Lung (tissue), 12 donors: ENCODE results near the gene TCF15. TPM values are rescaled to one million over a fixed set of nuclear protein-coding genes. Genes with fewer than 3 reads are reported as not detected.
A peak's percentile ranks its signal among the peaks of the same experiment; 100 is the strongest.

ENCODE experiments used
- ATAC-seq: fragments of 200-7000 bp; cut with Tn5 transposase; one replicate; pipeline ENCODE4 v1.9.1; 2020; ENCODE audit warnings: moderate number of reproducible peaks; ENCODE audit not compliant: insufficient read depth, low FRiP score
- DNase-seq, 3 donors: peaks; one replicate each; pipeline ENCODE4 v3.0.0-alpha.2; 2013 to 2017
- H3K27ac ChIP-seq, 2 donors: one replicate each; pipeline ENCODE4 v1.5.1; 2013; ENCODE audit warnings: mild to moderate bottlenecking in 2 of 2, moderate library complexity in 2 of 2, control low read depth in 1 of 2, inconsistent platforms in 1 of 2, low read depth in 1 of 2, low read length in 1 of 2
- H3K27me3 ChIP-seq, 3 donors: one replicate each; pipeline ENCODE4 v1.5.1; 2013; ENCODE audit warnings: low read length in 2 of 3; ENCODE audit not compliant: control insufficient read depth in 3 of 3, insufficient read depth in 3 of 3
- H3K36me3 ChIP-seq, 4 donors: one replicate each; pipeline ENCODE4 v1.5.1; 2013; ENCODE audit warnings: low read length in 4 of 4, mild to moderate bottlenecking in 1 of 4, moderate library complexity in 1 of 4; ENCODE audit not compliant: control insufficient read depth in 4 of 4, insufficient read depth in 4 of 4
- H3K4me1 ChIP-seq, 5 donors: one replicate each; pipeline ENCODE4 v1.5.1; 2013; ENCODE audit warnings: low read length in 5 of 5, mild to moderate bottlenecking in 2 of 5, moderate library complexity in 1 of 5; ENCODE audit not compliant: control insufficient read depth in 5 of 5, insufficient read depth in 5 of 5
- H3K4me3 ChIP-seq: one replicate; pipeline ENCODE4 v1.5.1; 2013; ENCODE audit warnings: mild to moderate bottlenecking, control low read depth, moderate library complexity
- H3K9ac ChIP-seq, 2 donors: one replicate each; pipeline ENCODE4 v1.5.1; 2013; ENCODE audit warnings: low read length in 2 of 2, control low read depth in 1 of 2; ENCODE audit not compliant: insufficient read depth in 1 of 2
- H3K9me3 ChIP-seq, 4 donors: one replicate each; pipeline ENCODE4 v1.5.1; 2013; ENCODE audit warnings: low read length in 3 of 4, mild to moderate bottlenecking in 1 of 4, moderate library complexity in 1 of 4; ENCODE audit not compliant: control insufficient read depth in 4 of 4, insufficient read depth in 3 of 4
- WGBS, 2 donors: extraction: QIAGEN DNeasy Blood & Tissue Kit; methylation state at CpG; one replicate each; pipeline ENCODE4 v1.1.7; 2013; 5-methylcytosine and 5-hydroxymethylcytosine counted together
- polyA plus RNA-seq, 2 donors: library from polyadenylated mRNA; stranded (reverse); fragments of 200-250 nt; gene quantifications; one replicate each; pipeline ENCODE4 v1.2.1, GENCODE V29; 2013
- total RNA-seq, 2 donors: library from RNA; depleted of rRNA in 1 of 2; stranded (reverse); fragments of >200 nt in 1 of 2; gene quantifications; one replicate each; pipeline ENCODE4 v1.2.1, GENCODE V29; 2014 to 2021
- TF ChIP-seq, protein P1 (sequence below): IDR thresholded peaks from 2 replicates; pipeline ENCODE4 v1.5.1; 2012; ENCODE audit warnings: mild to moderate bottlenecking; ENCODE audit errors: control extremely low read depth, extremely low read depth
- donor health status: control.
- donor health status: control.
- donor health status: Bipolar disorder and iron deficiency.
- donor health status: healthy.
- donor health status: DM: yes; HTN: yes; CAD: no.

Gene TCF15
- total and polyA plus RNA-seq, 4 donors: 0.28 to 0.82 (median 0.40) TPM; not detected in 1

DNA sequence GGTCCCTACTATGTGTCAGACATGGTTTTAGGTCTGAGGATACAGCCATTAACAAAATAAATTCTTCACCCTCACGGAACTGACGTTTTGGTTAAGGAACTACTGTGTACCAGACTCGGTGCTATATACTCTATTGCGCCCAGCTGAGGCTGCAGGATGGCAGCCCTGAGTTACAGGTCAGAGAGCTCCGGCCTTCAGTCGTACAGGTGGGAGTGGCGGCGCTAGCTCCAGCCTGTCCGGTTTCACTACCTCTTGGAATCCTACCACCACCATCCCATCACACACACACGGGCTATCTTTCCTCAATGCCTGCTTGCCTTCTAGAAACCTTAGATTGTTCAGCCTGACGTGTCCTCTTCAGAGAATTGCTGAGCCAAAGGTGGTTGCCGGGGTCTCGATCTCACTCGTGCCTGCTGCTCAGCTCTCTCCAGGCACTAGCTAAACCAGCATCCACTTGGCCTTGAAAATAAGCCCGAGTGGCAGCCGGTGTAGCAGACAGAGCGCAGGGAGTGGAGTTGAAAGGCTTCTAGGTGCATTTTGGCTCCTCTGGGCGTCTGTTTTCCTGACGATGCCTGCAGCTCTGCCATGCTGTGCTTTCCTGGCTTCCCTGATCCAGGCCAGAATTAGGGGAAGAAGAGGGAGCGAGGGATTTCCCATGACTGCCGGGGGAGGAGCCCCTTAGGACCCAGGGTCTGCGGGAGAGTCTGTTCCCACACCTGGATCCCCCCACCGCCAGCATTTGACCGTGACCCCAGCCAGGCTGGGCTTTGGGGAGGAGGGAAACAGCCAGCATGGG is 1.1 kb upstream of the TCF15 start:
- Histone ChIP-seq H3K27ac (peak overlapping the region; percentile 5 to 21), H3K4me3 (no peak overlapping the region), H3K9me3 (no peaks in the 10 kb centered on the region), H3K36me3 (no peaks in the 10 kb centered on the region), H3K27me3 (peaks cover 0 to 56% (median 33%) of the 10 kb centered on the region in 3 donors), H3K9ac (no peak overlapping the region), H3K4me1 (peaks cover 0 to 10% (median 0%) of the 10 kb centered on the region in 5 donors)
- ATAC-seq: no peak
- DNase-seq: no peak
- TF ChIP-seq, protein P1, sequence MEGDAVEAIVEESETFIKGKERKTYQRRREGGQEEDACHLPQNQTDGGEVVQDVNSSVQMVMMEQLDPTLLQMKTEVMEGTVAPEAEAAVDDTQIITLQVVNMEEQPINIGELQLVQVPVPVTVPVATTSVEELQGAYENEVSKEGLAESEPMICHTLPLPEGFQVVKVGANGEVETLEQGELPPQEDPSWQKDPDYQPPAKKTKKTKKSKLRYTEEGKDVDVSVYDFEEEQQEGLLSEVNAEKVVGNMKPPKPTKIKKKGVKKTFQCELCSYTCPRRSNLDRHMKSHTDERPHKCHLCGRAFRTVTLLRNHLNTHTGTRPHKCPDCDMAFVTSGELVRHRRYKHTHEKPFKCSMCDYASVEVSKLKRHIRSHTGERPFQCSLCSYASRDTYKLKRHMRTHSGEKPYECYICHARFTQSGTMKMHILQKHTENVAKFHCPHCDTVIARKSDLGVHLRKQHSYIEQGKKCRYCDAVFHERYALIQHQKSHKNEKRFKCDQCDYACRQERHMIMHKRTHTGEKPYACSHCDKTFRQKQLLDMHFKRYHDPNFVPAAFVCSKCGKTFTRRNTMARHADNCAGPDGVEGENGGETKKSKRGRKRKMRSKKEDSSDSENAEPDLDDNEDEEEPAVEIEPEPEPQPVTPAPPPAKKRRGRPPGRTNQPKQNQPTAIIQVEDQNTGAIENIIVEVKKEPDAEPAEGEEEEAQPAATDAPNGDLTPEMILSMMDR: no peak
- WGBS, 2 donors: 24 to 27% methylated on average over 24 of the region's 24 CpGs

DNA sequence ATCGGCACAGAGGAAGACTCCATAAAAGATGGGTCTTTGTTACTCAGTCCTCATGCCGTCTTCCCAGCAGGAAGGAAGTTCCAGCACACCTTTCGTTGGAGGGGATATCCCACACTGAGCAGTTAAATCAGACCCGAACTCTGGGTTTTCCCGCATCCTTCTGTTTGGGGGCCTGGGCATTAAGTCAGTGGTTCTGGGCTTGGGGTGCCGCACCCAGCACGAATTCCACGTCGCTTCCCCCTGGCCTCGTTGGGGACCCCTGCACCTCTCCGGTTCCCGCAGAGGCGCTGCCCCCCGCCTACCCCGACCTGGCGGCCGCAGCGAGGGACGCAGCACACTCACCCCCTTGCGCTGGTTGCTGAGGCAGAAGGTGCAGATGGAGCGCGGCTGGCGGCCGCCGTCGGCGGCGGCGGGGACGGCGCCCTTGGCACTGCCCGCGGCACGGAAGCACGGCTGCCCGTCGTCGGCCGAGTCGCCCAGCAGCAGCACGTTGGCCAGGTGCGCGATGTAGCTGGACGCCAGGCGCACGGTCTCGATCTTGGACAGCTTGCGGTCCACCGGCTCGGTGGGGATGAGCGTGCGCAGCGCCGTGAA is 641 bp downstream of the TCF15 start:
- Histone ChIP-seq H3K4me3 (peak overlapping the region; percentile 19), H3K27me3 (peaks cover 0 to 52% (median 29%) of the 10 kb centered on the region in 3 donors)
- WGBS, 2 donors: 8% methylated on average over 46 to 53 of the region's 54 CpGs

DNA sequence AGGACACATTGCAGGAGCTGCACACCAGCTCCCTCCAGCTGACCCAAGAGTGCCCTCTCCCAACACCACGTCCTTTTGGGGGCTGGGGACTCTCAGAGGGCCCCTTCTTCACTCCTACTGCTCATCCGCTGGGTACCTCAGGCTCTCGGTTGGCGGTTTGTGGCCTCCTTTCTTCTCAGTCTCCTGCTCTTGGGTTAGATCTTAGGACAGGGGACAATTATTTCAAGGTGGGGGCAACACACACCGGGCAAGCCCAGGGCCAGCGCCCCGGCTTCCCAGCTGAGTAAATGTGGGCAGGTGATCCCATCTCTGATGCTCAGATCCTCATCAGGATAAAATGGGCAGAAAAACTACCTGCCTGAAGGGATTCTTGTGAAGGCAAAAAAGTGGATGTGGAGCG is 1.1 kb downstream of the TCF15 start:
- no peak overlapping the region for H3K4me3 ChIP-seq

More for the DNA sequence above, 641 bp downstream of the TCF15 start:
- ATAC-seq (no peak), DNase-seq (no peak)
- no peaks in the 10 kb centered on the region for H3K36me3 ChIP-seq
- H3K9me3 ChIP-seq: no peaks in the 10 kb centered on the region
- H3K27ac ChIP-seq: peak overlapping the region in 1 of 2 donors; percentile 76
- TF ChIP-seq, protein P1: no peak
- H3K9ac ChIP-seq: no peak overlapping the region
- peaks cover 0 to 10% (median 0%) of the 10 kb centered on the region in 5 donors for H3K4me1 ChIP-seq

More for the DNA sequence above, 1.1 kb downstream of the TCF15 start:
- 75 to 80% methylated on average over 8 of the region's 8 CpGs for WGBS, 2 donors
- H3K36me3 ChIP-seq: no peaks in the 10 kb centered on the region
- peak overlapping the region in 1 of 2 donors; percentile 76 for H3K27ac ChIP-seq
- DNase-seq (no peak), ATAC-seq (no peak)
- peaks cover 0 to 50% (median 29%) of the 10 kb centered on the region in 3 donors for H3K27me3 ChIP-seq
- H3K9ac ChIP-seq: no peak overlapping the region
- no peaks in the 10 kb centered on the region for H3K9me3 ChIP-seq
- peaks cover 0 to 10% (median 0%) of the 10 kb centered on the region in 5 donors for H3K4me1 ChIP-seq
- TF ChIP-seq, protein P1: no peak
